B cell (primary cell): ENCODE results near the gene ZNRF2.

Source experiments
- CTCF ChIP-seq: fragments of 200-600 bp; IDR thresholded peaks from one replicate; pipeline ENCODE4 v1.8.0; 2022; ENCODE audit warnings: antibody characterized with exemption, mild to moderate bottlenecking
- EZH2 ChIP-seq: IDR thresholded peaks from 2 replicates; pipeline ENCODE4 v1.6.1; 2012; ENCODE audit warnings: borderline replicate concordance, low read depth, mild to moderate bottlenecking, moderate library complexity, low read length; ENCODE audit not compliant: insufficient read depth, poor library complexity, severe bottlenecking

- no peak for TF ChIP-seq CTCF
- no peak for TF ChIP-seq EZH2
Measured at GRCh38 chr7:30328381-30328780, 44.0 kb downstream of the ZNRF2 start.
